HCT116 (cell line): ENCODE measurements around the gene KRT17. TPM values are rescaled to one million over a fixed set of nuclear protein-coding genes. Genes with fewer than 3 reads are reported as not detected.
A peak's percentile ranks its signal among the peaks of the same experiment; 100 is the strongest.

Experiments
- ATAC-seq: fragments of 200-7000 bp; cut with Tn5 transposase; 2 replicates; pipeline ENCODE4 v1.9.1; 2020; ENCODE audit warnings: mild to moderate bottlenecking, moderate library complexity
- BruUV-seq: library from RNA; stranded (reverse); fragments of 400-500 nt; replicated peaks from 2 replicates; lab custom pipeline; 2021; lab: Mats Ljungman, UMichigan
- CTCF ChIA-PET: fragments of 300-600 bp; sonication (Branson Sonifier 250); formaldehyde crosslinking; loops from one replicate; lab custom pipeline; 2021; ENCODE audit warnings: antibody characterized with exemption; lab: Charles Lee
- POLR2A ChIA-PET: fragments of 300-600, 350-600 bp; sonication (Branson Sonifier 250); formaldehyde crosslinking; loops from one replicate; lab custom pipeline; 2021; ENCODE audit warnings: antibody characterized with exemption; lab: Charles Lee
- RAD21 ChIA-PET, 2 experiments: fragments of 300-600 bp; sonication (Branson Sonifier 250); formaldehyde crosslinking; loops; one replicate each; lab custom pipeline; 2023; ENCODE audit warnings: low total read pairs in 2 of 2; ENCODE audit not compliant: uncharacterized antibody in 2 of 2, unreplicated experiment in 2 of 2, low non-redundant PET in 1 of 2; lab: Charles Lee
- DNase-seq: peaks from one replicate; pipeline ENCODE4 v3.0.0-alpha.2; 2010; ENCODE audit warnings: low read depth, low spot score
- H2AFZ ChIP-seq: fragments of 200-600 bp; shearing (Covaris generic), sonication (generic); 2 replicates; pipeline ENCODE4 v1.6.1; 2017; ENCODE audit warnings: low read depth, mixed run types, mixed read lengths, antibody characterized with exemption, low read length; ENCODE audit not compliant: poor library complexity, severe bottlenecking
- H3K27ac ChIP-seq: 2 replicates; pipeline ENCODE4 v1.5.1; 2012; ENCODE audit warnings: low read depth, low read length
- H3K27me3 ChIP-seq: fragments of 200-600 bp; sonication (generic); 2 replicates; pipeline ENCODE4 v1.6.1; 2016; ENCODE audit warnings: mixed run types, low read length, mixed read lengths; ENCODE audit not compliant: insufficient read depth
- H3K36me3 ChIP-seq, 2 experiments: fragments of 200-500 bp in 1 of 2; fragments of 200-600 bp in 1 of 2; sonication (Bioruptor generic) in 1 of 2; sonication (generic) in 1 of 2; 2 replicates each; pipeline versions ENCODE4 v1.5.1 to v1.6.1; 2014 to 2016; ENCODE audit warnings: low read length in 2 of 2, inconsistent platforms in 1 of 2, mixed read lengths in 1 of 2, mixed run types in 1 of 2; ENCODE audit not compliant: insufficient read depth in 2 of 2, control insufficient read depth in 1 of 2
- H3K4me1 ChIP-seq, 2 experiments: fragments of 200-600 bp in 1 of 2; sonication (generic) in 1 of 2; 2 replicates each; pipeline versions ENCODE4 v1.5.1 to v1.6.1; 2012 to 2017; ENCODE audit warnings: low read length in 2 of 2, inconsistent platforms in 1 of 2, mild to moderate bottlenecking in 1 of 2, mixed read lengths in 1 of 2, mixed run types in 1 of 2, moderate library complexity in 1 of 2; ENCODE audit not compliant: insufficient read depth in 2 of 2, control insufficient read depth in 1 of 2
- H3K4me2 ChIP-seq: fragments of 200-600 bp; sonication (generic); 2 replicates; pipeline ENCODE4 v1.6.1; 2017; ENCODE audit warnings: mixed run types, low read length, mixed read lengths
- H3K4me3 ChIP-seq, 2 experiments: fragments of 200-600 bp in 1 of 2; sonication (generic) in 1 of 2; replicated peaks in 1 of 2; 2 replicates each; pipeline ENCODE4 v1.5.1; 2011 to 2016; ENCODE audit warnings: low read length in 2 of 2, control low read depth in 1 of 2, low read depth in 1 of 2, mild to moderate bottlenecking in 1 of 2, mixed read lengths in 1 of 2, mixed run types in 1 of 2
- H3K79me2 ChIP-seq: fragments of 200-600 bp; sonication (generic); 2 replicates; pipeline ENCODE4 v1.6.1; 2017; ENCODE audit warnings: mild to moderate bottlenecking, mixed run types, low read length, moderate library complexity, mixed read lengths; ENCODE audit not compliant: insufficient read depth
- H3K9ac ChIP-seq: fragments of 200-600 bp; sonication (generic); 2 replicates; pipeline ENCODE4 v1.6.1; 2016; ENCODE audit warnings: low read length, mixed read lengths
- H3K9me2 ChIP-seq: fragments of 200-600 bp; sonication (generic), shearing (Covaris generic); 2 replicates; pipeline ENCODE4 v1.6.1; 2017; ENCODE audit warnings: mixed run types, mild to moderate bottlenecking, moderate library complexity; ENCODE audit not compliant: insufficient read depth
- H3K9me3 ChIP-seq, 2 experiments: fragments of 200-500 bp in 1 of 2; fragments of 200-600 bp in 1 of 2; sonication (Bioruptor generic) in 1 of 2; sonication (generic) in 1 of 2; 2 replicates each; pipeline ENCODE4 v1.6.1; 2014 to 2017; ENCODE audit warnings: low read length in 2 of 2, mixed read lengths in 2 of 2, inconsistent platforms in 1 of 2, low read depth in 1 of 2, mild to moderate bottlenecking in 1 of 2, mixed run types in 1 of 2, moderate library complexity in 1 of 2; ENCODE audit not compliant: control insufficient read depth in 1 of 2, insufficient read depth in 1 of 2
- H4K20me1 ChIP-seq: fragments of 200-600 bp; sonication (generic), shearing (Covaris generic); 2 replicates; pipeline ENCODE4 v1.6.1; 2017; ENCODE audit warnings: mixed run types, mild to moderate bottlenecking, moderate library complexity; ENCODE audit not compliant: insufficient read depth
- CEBPB ChIP-seq: IDR thresholded peaks from 2 replicates; pipeline ENCODE4 v1.6.1; 2012; ENCODE audit warnings: low read depth
- EGR1 ChIP-seq: IDR thresholded peaks from 2 replicates; pipeline ENCODE4 v1.6.1; 2012; ENCODE audit warnings: low read depth
- ELF1 ChIP-seq: IDR thresholded peaks from 2 replicates; pipeline ENCODE4 v1.6.1; 2012; ENCODE audit warnings: low read depth, borderline replicate concordance
- EZH2 ChIP-seq: fragments of 200-600 bp; sonication (generic); IDR thresholded peaks from 2 replicates; pipeline ENCODE4 v1.6.1; 2017; ENCODE audit warnings: antibody characterized with exemption, mixed run types
- POLR2AphosphoS5 ChIP-seq: IDR thresholded peaks from 2 replicates; pipeline ENCODE4 v1.6.1; 2011; ENCODE audit warnings: mild to moderate bottlenecking, low read depth, low read length, moderate library complexity
- RAD21 ChIP-seq: IDR thresholded peaks from 2 replicates; pipeline ENCODE4 v1.6.1; 2012; ENCODE audit warnings: low read depth, mild to moderate bottlenecking
- SIN3A ChIP-seq: IDR thresholded peaks from 2 replicates; pipeline ENCODE4 v1.6.1; 2012; ENCODE audit warnings: low read depth
- SP1 ChIP-seq: IDR thresholded peaks from 2 replicates; pipeline ENCODE4 v1.6.1; 2012; ENCODE audit warnings: low read depth
- SRF ChIP-seq: IDR thresholded peaks from 2 replicates; pipeline ENCODE4 v1.6.1; 2012; ENCODE audit warnings: low read depth
- YY1 ChIP-seq: IDR thresholded peaks from 2 replicates; pipeline ENCODE4 v1.6.1; 2011; ENCODE audit warnings: low read length, low read depth, moderate library complexity, mild to moderate bottlenecking; ENCODE audit not compliant: insufficient replicate concordance; ENCODE audit errors: extremely low read depth
- intact Hi-C: fragments of 100-400 bp; cut with micrococcal nuclease; formaldehyde crosslinking; loops from 2 replicates; pipeline ENCODE4 v1.10.0; 2022
- total RNA-seq: library from RNA; stranded (reverse); gene quantifications from one replicate; pipeline ENCODE4 v1.2.1, GENCODE V29; 2021; ENCODE audit not compliant: unreplicated experiment
- TF ChIP-seq, protein P1 (sequence below): IDR thresholded peaks from 2 replicates; pipeline ENCODE4 v1.6.1; 2011; ENCODE audit warnings: mild to moderate bottlenecking, low read length, moderate library complexity; ENCODE audit not compliant: insufficient replicate concordance; ENCODE audit errors: extremely low read depth

The KRT17 gene
- total RNA-seq, 1 experiment from 2014 or later: not detected

DNA sequence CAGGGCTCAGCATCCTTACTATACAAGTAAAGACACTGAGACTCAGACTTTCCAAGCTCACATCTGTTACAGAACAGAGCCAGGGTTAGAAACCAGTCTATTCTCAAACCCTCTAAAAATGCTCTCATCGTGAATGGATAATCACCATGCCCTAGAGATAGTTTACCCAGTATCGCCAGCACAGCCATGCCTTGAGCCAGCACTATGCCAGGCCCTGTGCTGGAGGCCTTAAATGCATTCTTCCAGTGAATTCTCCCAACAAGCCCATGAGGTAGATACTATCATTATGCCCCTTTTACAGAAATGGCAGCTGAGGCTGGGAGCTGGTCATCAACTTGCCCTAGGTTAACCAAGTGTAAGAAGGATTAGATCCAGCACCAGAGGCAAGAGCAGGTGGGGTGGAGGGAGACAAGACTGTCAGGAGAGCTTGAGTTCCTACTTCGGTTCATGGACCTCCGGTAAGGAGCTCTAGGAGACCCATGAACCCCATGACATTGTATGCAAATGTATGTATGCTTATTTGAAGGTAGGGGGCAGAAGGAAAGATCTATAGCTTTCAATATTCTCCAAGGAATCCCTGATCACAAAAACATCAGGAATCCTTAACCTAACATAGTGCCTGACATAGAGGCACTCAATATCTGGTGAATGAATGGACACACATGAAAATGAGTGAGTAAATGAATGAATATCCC is 42.9 kb downstream of the KRT17 start:
- ChIA-PET CTCF (interaction anchor here (0.8 to 1.8 kb wide), 4 partner anchors 33 to 81 kb away, joined by 3 to 5 read pairs (median 4); no protein-coding TSS in a partner anchor), RAD21 (interaction anchor here in 1 of 2 experiments (0.8 kb wide), 1 partner anchor 67 kb away, joined by 4 read pairs; no protein-coding TSS in a partner anchor)
- no TSS peak for BruUV-seq
- H3K9ac ChIP-seq: no peak overlapping the region
- no peaks in the 10 kb centered on the region for H3K36me3 ChIP-seq
- no peak overlapping the region for H3K27ac ChIP-seq
- no peaks in the 10 kb centered on the region for H3K27me3 ChIP-seq
- H3K4me3 ChIP-seq: no peak overlapping the region
- no peak for ATAC-seq
- no peaks in the 10 kb centered on the region for H4K20me1 ChIP-seq
- H2AFZ ChIP-seq: no peak overlapping the region
- TF ChIP-seq, protein P1, sequence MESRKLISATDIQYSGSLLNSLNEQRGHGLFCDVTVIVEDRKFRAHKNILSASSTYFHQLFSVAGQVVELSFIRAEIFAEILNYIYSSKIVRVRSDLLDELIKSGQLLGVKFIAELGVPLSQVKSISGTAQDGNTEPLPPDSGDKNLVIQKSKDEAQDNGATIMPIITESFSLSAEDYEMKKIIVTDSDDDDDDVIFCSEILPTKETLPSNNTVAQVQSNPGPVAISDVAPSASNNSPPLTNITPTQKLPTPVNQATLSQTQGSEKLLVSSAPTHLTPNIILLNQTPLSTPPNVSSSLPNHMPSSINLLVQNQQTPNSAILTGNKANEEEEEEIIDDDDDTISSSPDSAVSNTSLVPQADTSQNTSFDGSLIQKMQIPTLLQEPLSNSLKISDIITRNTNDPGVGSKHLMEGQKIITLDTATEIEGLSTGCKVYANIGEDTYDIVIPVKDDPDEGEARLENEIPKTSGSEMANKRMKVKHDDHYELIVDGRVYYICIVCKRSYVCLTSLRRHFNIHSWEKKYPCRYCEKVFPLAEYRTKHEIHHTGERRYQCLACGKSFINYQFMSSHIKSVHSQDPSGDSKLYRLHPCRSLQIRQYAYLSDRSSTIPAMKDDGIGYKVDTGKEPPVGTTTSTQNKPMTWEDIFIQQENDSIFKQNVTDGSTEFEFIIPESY: no peak
- TF ChIP-seq EGR1 (no peak), CEBPB (no peak), YY1 (no peak), EZH2 (no peak), RAD21 (no peak), SP1 (no peak), SIN3A (no peak), SRF (no peak), ELF1 (no peak), POLR2AphosphoS5 (no peak)
- TF ChIP-seq, all 23 proteins: peak for 0
- POLR2A ChIA-PET: no interaction called here
- no peaks in the 10 kb centered on the region for H3K9me2 ChIP-seq
- no peak for DNase-seq
- no peaks in the 10 kb centered on the region for H3K79me2 ChIP-seq
- peak overlapping the region; percentile 84 for H3K4me2 ChIP-seq
- intact Hi-C loops: no loop called here
- no peaks in the 10 kb centered on the region for H3K9me3 ChIP-seq
- peaks cover 22 to 44% of the 10 kb centered on the region in 2 experiments for H3K4me1 ChIP-seq
